HG03354 (cell line): Measurements from ENCODE around the gene LHX4.

Source experiments
- ATAC-seq: cut with Tn5 transposase; IDR thresholded peaks from one replicate; pipeline ENCODE4 v1.9.1; 2021; ENCODE audit warnings: mild to moderate bottlenecking; ENCODE audit not compliant: unreplicated experiment, poor library complexity, severe bottlenecking

LHX4 gene

DNA sequence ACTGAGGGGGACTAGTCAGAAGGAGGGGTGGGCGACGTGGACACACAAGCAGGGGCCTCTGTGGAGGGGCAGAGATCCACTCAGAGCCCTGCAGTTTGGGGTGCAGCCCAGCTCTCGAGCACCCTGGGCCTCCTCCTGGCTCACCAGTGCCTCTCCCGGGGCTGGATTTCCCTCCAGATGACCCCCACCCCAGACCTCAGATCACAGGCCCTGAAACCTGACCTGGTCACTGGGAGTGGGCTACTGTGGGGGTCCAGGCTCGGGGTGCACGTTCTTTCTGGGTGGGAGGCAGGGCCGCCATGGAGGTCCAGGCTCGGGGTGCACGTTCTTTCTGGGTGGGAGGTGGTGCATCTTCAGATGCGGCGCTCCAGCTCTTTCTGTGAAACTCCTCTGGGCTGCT lies 10.3 kb upstream of the LHX4 start:
- no peak for ATAC-seq

DNA sequence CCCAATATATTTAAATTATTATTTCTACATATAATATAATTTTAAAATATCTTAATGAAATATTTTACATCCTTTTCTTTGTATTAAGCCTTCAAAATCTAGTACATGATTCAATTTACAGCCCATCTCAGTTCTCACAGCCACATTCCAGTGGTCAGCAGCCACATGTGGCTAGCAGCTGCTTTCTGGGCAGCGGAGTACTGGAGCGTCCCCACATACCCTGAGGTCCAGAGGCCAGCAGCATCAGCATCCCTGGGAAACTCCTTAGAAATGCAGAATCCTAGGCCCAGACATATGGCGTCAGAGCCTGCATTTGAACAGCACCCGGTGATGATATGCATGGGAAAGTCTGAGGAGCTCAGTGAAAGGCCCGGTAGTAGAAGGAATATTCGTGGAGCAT lies 8.6 kb upstream of the LHX4 start:
- no peak for ATAC-seq

DNA sequence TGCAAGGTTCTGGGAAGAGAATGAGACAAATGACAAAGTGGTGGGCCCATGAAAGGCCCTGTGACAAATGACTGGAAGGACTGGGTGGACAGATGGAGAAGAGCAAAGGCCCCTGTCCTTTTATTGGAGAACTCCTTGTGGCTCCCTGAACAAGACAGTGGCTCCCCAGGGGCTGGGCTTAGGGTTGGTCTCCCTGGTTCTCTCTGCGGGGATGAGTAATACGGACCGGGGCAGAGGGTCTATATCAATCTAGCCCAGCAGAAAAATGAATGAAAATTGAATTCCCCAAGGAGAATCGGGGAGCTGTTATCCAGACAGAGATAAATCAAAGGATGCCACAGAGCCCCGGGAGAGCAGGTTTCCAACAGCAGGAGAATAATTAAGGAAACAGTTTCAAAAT lies 5.2 kb upstream of the LHX4 start:
- ATAC-seq = no peak

DNA sequence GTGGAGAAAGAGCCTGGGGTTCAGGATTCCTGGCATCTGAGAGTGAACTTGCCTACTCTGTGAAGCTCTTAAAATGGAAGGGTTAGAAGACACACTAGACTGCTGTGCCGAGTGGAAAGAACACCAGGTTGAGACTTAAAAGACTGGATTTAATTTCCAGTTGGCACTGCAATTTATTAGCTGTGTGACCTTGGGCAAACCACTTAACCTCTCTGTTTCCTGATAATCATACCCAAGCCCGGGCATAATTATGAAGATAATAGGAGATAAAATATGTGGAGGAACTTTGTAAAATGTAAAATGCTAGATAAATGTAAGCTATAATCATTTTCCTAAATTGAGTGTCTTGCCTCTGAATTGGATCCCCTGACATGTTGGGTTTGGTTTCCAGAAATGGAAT lies 4.7 kb upstream of the LHX4 start:
- no peak for ATAC-seq

DNA sequence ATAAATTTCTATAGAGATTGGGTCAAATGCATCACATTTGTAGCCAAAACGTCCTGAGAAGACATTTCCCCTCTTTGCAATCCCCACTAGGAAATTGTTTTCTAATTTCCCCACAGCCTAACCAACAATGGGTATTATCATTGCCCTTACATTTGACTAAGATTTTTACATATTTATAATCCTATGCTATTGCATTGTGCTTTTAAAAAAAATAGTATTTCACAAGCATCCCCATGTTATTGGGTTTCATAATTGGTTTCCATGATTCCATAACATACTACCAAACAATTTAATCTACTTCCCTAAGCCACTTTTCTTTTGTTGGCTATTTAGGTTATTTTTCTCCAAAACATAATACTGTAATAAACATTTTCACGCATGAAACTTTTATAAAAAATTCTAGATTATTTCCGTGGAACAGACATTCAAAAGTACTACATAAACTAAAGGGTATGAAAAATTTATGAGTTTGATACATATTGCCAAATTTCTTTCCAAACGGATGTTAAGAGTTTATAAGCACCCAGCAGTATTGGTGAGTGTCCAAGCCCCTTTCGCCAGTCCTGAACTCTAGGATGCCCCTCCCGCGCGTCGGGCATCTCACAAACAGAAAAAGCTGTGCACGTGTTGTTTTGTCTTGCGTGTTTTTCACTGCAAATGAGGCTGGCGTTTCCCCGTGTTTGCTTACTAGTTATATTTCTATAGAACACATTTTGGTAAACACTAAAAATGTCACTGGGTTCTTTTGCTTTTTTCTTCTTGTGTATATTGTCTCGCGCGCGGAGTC lies 2.0 kb upstream of the LHX4 start:
- ATAC-seq = no peak

DNA sequence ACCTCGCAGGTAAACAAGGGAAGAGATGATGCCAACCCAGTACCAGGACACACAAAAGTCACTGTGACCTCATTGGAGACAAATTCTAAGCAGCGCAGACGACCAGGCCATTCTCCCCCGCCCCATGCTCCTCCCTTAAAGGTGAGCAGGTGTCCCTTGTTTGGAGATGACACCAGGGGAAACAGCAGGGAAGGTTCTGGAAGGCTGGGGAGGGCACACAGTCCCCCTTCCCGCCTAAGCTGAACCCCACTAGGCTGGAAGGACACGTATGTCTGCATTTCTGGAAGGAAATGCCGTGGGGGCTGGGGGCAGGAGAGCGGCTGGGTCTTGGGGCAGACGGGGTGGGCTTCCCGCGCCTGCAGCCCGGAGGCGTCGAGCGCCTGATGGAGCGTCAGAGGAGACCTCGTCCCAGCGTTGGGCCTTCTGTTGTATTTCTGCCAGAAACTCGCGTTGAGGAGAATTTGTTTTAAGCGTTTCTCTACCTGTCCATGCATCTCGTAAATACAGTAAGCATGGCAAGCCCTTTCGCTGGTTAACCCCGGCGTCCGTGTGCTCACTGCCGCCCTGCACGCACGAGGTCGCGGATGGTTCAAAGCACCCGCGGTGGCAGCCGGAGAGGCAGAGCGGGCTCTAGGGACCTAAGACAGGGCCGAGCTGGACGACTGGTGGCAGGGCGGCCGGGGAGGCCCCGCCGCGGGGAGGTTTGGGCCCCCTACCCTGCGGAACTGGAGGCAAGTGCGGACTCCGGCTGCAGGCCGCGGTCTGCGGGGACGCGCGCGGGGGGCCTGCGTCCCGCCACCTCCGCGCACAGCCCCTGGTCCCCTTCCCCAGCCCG lies 1.2 kb upstream of the LHX4 start:
- peak; percentile 20 for ATAC-seq

DNA sequence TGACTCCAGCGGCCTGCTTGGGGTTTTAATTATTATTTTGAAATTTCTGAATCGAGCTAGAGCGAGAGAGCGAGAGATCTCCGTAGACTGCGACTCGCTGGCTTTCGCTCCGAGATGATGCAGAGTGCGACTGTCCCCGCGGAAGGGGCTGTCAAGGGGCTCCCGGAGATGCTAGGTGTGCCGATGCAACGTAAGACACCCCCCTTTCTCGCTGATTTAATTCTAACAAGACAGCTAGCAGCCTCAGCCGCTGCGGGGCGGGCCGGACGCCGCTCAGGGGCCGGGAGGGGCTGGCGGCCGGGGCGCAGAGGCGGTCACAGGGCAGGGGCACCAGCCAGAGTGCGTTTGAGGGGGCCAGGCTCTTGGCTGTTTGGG lies 339 bp downstream of the LHX4 start:
- no peak for ATAC-seq

DNA sequence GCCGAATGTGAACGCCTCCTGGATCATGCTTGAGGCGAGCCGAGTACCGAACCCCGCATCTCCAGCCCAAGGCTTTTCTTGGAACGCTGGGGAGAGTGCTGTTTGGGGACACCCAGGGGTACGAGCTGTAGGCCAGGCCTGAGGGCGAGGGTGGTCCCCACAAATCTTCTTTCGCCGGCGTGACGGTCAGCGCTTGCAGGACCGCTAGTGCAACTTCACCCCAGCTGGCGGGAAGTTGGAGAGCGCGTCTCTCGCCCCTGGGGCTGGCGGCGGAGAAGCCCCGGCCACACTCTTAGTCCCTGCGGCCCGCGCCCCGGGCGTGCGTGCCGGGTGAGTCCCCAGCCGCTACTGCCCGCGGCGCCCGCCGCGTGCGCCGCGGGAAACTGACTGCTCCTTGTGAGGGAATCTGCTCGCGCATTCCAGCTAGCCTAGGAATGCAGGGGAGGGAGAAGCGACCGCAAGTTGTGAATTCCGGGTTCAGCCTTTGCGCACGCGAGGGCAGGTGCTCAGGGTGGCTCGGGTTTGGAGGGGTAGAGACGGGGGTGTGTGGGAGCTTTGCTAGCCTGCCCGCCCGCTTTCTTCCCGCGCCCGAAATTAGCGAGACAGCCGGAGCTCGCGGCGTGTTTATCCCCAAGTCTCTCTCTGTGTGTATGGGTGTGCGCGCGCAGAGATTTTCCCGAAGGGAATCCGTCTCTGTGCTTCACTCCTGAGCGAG lies 884 bp downstream of the LHX4 start:
- no peak for ATAC-seq

DNA sequence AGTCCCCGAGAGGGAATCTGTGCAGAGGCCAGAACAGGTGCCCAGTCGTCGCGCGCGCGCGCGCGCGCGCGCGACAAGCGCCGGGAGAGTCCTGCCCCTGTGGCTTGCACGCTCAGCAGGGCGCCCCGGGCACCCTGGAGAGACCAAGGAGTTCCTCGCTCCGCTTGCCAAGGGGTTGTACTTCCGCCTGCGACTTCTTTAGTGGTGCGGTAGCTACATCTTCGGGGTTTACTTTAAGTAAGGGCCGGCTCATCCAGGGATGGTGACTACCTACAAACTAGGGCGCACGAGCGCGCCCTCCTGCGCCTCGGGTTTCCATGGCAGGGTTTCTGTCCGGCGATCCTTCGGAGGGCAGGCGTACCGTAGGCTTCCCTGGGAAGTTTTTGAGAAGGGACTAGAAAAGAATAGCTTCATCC lies 1.4 kb downstream of the LHX4 start:
- no peak for ATAC-seq

DNA sequence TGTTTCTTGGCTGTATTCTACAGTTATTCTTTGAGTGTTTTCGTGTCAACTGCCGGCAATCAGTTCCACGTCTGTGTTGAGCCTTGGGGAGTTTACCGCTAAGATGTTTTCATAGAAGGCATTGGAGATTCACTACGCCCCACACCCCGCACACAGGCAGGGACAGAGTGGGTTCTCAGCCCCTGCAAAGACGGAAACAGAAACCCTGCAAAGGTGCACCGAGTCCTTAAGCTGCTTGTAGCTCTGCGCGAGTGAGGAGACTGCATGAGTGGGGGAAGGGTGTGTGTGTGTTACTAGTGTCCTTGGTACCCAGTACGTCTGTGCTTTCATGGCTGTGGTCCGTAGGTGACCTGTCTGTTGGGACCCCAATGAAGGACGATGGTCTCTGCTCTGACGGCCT lies 1.9 kb downstream of the LHX4 start:
- no peak for ATAC-seq

DNA sequence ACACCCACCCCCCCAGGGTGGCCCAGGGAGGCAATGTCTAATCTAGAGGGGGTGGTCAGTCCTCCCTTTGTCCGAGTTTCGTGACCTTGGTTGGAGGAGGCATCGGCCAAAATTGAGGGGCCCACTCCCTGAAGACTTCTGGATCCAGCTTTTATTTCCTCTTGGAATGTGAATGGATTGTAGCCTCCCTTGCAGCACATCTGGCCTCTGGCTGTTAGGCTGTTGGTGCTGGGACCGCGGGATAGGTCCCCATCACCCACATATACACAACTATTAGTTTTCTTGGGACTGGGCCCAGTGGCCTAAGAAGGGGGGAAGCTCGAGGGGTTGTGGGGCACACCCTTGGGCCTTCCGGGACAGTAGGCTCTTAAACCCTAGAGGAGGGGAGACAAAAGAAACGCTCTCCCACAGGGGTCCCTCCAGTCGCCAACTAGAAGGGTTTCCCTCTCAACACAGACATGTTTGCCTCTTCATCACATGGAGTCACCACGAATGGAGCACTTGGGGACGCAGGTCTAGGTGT lies 2.5 kb downstream of the LHX4 start:
- no peak for ATAC-seq

DNA sequence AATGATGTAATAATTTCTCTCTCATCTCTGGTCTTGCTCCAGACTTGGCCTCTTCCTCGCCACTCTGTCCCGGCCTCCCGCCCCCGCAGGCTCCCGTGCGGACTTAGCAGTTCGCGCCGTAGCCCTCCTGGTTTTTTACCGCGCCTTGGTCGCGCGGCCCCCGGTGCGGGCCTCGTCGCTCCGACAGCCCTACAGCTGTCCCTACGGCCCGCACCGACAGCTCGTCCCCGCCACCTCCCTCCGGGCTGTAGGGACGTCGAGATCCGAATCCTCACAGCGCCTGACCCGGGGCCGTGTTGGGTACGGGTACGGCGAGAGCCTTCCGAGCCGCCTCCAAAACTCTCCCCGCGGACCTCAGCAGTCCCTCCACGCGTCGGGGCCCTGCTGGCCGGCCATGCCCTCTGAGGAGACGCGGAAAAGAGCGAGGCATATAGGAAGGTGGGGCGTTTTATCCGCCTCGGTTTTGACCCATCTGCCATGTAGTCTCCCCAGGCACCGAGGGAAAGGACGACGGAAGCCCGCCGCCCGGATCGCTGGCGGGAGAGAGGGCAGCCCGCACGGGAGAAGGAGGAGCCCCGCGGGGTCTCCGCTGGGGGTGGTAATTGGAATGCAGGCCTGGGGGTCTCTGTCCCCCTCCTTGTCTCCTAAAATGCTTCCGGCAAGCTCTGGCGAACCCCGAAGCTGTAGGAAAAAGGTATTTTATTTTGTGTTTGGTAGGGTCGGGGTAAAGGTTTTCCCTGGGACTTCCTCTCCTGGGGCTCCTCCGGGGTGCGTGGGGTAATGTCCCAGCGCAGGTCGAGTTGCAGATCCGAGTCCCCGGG lies 3.3 kb downstream of the LHX4 start:
- no peak for ATAC-seq

DNA sequence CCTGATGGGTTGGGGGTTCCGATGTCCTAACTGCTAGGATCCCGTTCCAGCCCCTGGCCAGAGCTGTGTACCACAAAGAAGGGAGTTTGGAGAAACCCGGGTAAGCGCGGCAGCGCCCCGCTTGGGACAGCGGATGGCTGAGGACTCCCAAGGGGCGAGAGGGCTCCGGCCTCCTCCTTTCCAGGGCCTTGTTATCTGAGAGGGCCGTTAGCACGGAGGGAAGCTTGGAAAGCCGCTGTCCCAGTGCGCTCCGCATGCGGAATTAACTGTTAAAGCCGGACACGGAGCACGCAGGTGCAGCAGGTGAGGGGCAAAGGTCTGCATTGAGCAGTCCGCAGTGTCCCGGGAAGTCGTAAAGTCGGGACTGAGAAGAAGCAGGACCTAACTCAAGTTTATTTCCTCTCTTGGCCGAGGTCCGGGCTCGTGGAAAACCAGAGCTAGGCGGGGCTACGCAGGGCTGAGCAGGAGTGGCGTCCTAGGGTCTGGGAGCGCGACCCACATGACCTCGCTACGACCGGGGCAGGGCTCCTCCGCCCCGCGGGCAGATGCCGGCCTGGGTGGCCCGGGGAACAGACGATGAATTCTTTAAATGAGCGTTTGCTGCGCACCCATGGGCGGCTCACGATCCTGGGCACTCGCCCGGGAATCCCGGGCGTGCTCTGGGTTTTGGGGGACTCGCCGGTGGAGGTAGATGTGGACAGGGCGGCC lies 4.5 kb downstream of the LHX4 start:
- ATAC-seq = no peak

DNA sequence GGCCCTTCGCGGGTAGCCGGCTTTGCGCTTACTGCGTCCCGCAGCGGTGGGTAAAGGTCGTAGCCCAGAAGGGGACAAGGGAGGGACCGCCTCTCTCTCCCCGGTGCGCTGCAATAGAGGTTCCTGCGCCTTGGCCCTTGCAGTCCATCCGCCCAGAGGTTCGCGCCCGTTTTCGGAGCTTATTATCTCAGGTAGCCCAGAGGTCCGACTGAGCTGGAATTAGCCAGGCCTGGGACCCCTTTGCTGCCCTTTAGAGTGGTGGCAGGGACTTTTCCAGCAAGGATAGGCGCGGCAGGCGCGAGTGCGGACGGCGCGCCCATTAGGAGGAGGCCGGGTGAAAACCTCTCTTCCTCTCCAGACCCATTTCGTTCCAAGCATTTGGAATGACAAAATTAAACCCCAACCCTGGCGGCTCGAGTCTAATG lies 5.0 kb downstream of the LHX4 start:
- no peak for ATAC-seq

DNA sequence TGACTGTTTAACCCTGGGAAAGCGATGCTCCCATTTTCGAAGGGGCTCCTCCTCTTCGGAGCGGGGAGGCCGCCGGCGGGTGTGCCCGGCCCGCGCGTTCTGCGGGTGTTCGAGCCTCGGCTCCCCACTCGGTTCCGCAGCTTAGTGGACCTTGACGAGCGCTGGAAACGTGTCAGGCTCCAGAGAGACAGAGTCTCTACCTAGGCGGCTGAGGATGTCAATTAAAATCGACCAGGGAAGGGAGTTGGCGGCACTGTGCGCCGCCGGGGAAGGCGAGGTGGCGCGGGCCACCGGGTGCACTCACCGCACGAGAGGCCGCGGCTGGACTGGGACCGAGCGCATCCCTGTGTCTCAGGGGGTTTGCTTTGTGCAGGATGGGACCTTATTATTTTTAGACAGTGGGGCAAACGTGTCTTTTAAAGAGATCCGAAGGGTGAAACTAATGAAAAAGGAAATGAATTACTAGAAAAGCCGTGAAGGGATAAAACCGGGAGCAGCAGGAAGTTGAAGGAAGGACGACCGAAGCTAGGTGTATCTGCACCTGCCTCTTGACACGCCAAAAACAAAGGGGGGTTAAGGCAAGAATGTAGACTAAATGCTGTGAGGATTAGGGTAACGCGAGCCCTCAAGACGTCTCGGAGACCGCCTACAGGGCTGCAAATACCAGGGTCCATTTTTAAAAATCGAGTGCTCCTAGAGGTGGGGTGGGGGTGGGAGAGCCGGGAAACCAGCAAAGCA lies 5.6 kb downstream of the LHX4 start:
- ATAC-seq = no peak

DNA sequence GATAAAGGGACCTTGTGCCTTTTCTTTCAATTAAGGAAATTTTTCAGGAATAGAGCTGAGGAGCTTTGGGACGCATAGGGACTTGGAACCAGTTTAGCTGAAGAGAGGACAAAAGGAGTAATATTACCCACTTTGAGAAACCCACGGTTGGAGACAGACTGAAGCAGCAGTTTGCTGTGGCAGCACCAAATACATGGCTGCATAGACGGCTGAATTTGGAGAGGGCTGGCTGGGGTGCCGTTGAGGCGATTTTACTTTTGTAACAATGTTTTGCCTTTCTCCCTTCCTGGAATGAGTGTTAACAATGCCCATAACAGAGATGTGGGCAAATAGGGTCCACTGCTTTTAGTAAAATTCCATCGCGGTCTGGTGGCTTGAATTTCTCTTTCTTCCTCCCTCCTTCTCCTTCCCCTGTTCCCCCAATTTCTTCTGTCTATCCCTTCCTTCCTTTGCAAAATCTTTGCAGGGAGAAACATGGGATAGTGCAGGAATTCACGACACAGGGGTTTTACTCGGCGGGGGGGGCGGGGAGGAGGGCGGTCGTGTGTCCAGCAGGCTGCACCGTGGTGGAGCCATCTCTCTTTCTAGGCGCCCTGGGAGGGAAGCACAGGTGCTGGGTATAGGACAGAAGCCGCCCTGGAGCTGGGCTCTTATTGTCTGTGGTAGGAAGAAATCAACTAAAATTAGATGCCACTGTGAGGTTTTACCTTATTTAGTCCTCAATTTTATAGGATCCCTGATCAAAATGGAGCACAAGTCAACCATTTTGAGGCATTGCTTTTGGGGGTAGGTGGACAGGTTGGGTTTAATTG lies 6.8 kb downstream of the LHX4 start:
- ATAC-seq = no peak

DNA sequence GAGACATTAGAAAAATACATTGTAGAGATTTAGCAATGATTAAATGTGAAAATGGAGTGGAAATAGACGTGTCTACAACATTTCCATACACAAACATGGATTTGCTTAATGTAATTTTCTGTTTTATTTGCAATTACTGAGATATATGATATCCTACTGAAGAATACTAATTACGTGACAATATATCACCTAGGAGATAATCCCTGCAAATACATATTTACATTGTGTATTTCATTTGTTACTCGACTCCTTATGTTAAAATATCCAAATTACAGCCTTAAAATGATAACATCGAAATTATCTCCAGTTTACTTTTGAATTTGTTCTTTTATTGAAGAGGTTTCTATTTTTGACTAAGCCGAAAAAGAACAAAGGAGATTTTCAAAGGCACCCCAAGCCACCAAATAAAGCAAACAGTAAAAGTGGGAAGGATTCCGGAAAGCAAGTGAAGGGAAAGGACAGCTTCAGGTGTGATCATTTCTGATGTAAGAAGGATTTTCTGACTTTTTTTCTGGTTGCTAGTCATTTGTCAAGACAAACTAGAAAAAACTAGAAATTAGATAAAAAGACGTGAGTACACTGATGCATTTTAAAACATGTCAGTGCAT lies 7.9 kb downstream of the LHX4 start:
- no peak for ATAC-seq
